ENCODE measurements around the gene GPNMB. TPM values are rescaled to one million over a fixed set of nuclear protein-coding genes. Genes with fewer than 3 reads are reported as not detected.

The GPNMB gene
- total and polyA plus RNA-seq, 2 of the 13 experiments (the other 11 are each of a cell fraction or from before 2014, with no cell fraction given) = 1.1 to 1.6 TPM

DNA sequence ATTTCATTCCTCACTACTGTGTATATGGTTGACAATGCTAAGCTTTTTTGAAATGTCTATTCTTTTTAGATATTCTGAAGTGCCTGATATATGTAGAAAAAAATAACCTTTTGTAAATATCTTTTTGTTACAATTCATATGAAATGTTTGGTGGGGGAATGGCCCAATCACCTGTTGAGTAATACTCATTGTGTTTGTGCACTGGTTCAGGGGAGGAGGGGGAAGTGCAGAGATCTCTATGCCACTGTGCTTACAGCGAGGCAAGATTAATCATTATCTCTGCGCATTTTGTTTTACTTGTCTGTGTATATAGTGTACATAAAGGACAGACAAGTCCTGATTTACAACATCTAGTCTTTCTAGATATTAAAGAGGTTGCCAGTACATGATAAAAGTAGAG, 39.6 kb upstream of the GPNMB start (continued):
- TF ChIP-seq, protein P1, sequence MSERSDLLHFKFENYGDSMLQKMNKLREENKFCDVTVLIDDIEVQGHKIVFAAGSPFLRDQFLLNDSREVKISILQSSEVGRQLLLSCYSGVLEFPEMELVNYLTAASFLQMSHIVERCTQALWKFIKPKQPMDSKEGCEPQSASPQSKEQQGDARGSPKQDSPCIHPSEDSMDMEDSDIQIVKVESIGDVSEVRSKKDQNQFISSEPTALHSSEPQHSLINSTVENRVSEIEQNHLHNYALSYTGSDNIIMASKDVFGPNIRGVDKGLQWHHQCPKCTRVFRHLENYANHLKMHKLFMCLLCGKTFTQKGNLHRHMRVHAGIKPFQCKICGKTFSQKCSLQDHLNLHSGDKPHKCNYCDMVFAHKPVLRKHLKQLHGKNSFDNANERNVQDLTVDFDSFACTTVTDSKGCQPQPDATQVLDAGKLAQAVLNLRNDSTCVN (CRISPR knock-in tag; IDR thresholded peaks at IDR 0.05; ENCODE audit: borderline replicate concordance) = no peak
- TF ChIP-seq CENPX (CRISPR knock-in tag; IDR thresholded peaks at IDR 0.05) = no peak
- TF ChIP-seq ARNTL (CRISPR knock-in tag; IDR thresholded peaks at IDR 0.05) = no peak
- TF ChIP-seq JUNB (CRISPR knock-in tag; IDR thresholded peaks at IDR 0.05; ENCODE audit: borderline replicate concordance) = no peak
- TF ChIP-seq ZFP82 (CRISPR knock-in tag; IDR thresholded peaks at IDR 0.05; ENCODE audit: borderline replicate concordance) = no peak
- TF ChIP-seq ADNP (CRISPR knock-in tag; IDR thresholded peaks at IDR 0.05) = no peak
- TF ChIP-seq THRA (CRISPR knock-in tag; IDR thresholded peaks at IDR 0.05; ENCODE audit: borderline replicate concordance) = no peak
- no peak for TF ChIP-seq ZNF839 (CRISPR knock-in tag; IDR thresholded peaks at IDR 0.05; ENCODE audit: borderline replicate concordance)
- TF ChIP-seq SOX6 (IDR thresholded peaks at IDR 0.05) = no peak
- TF ChIP-seq SOX6 (CRISPR knock-in tag; IDR thresholded peaks at IDR 0.05) = peak; percentile 89
- TF ChIP-seq ZNF407 (CRISPR knock-in tag; IDR thresholded peaks at IDR 0.05; ENCODE audit: not compliant biosample characterization) = no peak
- no peak for TF ChIP-seq POLR2A (IDR thresholded peaks at IDR 0.05; ENCODE audit: insufficient read depth in 1 of 2, low read depth in 2 of 2, low read length in 2 of 2)
- TF ChIP-seq ATF3 (CRISPR knock-in tag; IDR thresholded peaks at IDR 0.05) = no peak
- TF ChIP-seq, protein P2, sequence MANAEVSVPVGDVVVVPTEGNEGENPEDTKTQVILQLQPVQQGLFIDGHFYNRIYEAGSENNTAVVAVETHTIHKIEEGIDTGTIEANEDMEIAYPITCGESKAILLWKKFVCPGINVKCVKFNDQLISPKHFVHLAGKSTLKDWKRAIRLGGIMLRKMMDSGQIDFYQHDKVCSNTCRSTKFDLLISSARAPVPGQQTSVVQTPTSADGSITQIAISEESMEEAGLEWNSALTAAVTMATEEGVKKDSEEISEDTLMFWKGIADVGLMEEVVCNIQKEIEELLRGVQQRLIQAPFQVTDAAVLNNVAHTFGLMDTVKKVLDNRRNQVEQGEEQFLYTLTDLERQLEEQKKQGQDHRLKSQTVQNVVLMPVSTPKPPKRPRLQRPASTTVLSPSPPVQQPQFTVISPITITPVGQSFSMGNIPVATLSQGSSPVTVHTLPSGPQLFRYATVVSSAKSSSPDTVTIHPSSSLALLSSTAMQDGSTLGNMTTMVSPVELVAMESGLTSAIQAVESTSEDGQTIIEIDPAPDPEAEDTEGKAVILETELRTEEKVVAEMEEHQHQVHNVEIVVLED (CRISPR knock-in tag; IDR thresholded peaks at IDR 0.05; ENCODE audit: borderline replicate concordance) = no peak
- TF ChIP-seq, protein P3, sequence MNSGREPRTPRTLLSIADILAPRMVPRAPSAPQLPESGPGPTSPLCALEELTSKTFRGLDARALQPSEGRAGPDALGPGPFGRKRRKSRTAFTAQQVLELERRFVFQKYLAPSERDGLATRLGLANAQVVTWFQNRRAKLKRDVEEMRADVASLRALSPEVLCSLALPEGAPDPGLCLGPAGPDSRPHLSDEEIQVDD (CRISPR knock-in tag; IDR thresholded peaks at IDR 0.05; ENCODE audit: borderline replicate concordance) = no peak

Data from HepG2 (cell line).